HEK293T (cell line): Measurements from ENCODE around the gene SH3RF1.
"Not testable (repeated sequence)": the region's sequence is repeated elsewhere in the genome, so short reads cannot be mapped to it uniquely, and the experiment has no call there.

ENCODE experiments used
- CTCF ChIA-PET: fragments of 350-600 bp; formaldehyde crosslinking; extraction: SDS; loops from one replicate; lab custom pipeline; 2021; ENCODE audit warnings: antibody characterized with exemption, inconsistent platforms; lab: Yijun Ruan, JAX
- POLR2A ChIA-PET: fragments of 350-600 bp; formaldehyde crosslinking; extraction: SDS; loops from one replicate; lab custom pipeline; 2020; ENCODE audit warnings: antibody characterized with exemption, inconsistent platforms; lab: Yijun Ruan, JAX
- DNase-seq: peaks from one replicate; pipeline ENCODE4 v3.0.0; 2012; ENCODE audit warnings: mixed read lengths; ENCODE audit errors: extremely low spot score
- ARNT ChIP-seq: fragments of 450-650 bp; IDR thresholded peaks from 2 replicates; pipeline ENCODE4 v1.6.1; 2017; ENCODE audit warnings: mild to moderate bottlenecking
- BHLHE40 ChIP-seq: fragments of 450-650 bp; IDR thresholded peaks from 2 replicates; pipeline ENCODE4 v1.6.1; 2016; ENCODE audit warnings: mild to moderate bottlenecking, moderate library complexity, borderline replicate concordance
- CTBP1 ChIP-seq: fragments of 450-650 bp; IDR thresholded peaks from 2 replicates; pipeline ENCODE4 v1.6.1; 2016; ENCODE audit warnings: borderline replicate concordance
- ELF4 ChIP-seq: fragments of 450-650 bp; IDR thresholded peaks from 2 replicates; pipeline ENCODE4 v1.6.1; 2017; ENCODE audit warnings: antibody characterized with exemption
- FOXA1 ChIP-seq: fragments of 450-650 bp; IDR thresholded peaks from 2 replicates; pipeline ENCODE4 v1.6.1; 2016; ENCODE audit warnings: mild to moderate bottlenecking
- FOXK2 ChIP-seq: fragments of 450-650 bp; IDR thresholded peaks from 2 replicates; pipeline ENCODE4 v1.6.1; 2016; ENCODE audit warnings: mild to moderate bottlenecking
- FOXM1 ChIP-seq: fragments of 450-650 bp; IDR thresholded peaks from 2 replicates; pipeline ENCODE4 v1.6.1; 2017; ENCODE audit warnings: mild to moderate bottlenecking, borderline replicate concordance
- HDGF ChIP-seq: fragments of 450-650 bp; IDR thresholded peaks from 2 replicates; pipeline ENCODE4 v1.6.1; 2017; ENCODE audit warnings: antibody characterized with exemption, borderline replicate concordance
- L3MBTL2 ChIP-seq: fragments of 450-650 bp; conservative IDR thresholded peaks from 2 replicates; pipeline ENCODE4 v1.6.1; 2016; ENCODE audit warnings: mild to moderate bottlenecking
- LEF1 ChIP-seq: fragments of 450-650 bp; IDR thresholded peaks from 2 replicates; pipeline ENCODE4 v1.6.1; 2017; ENCODE audit warnings: mild to moderate bottlenecking, borderline replicate concordance
- NFRKB ChIP-seq: fragments of 450-650 bp; IDR thresholded peaks from 2 replicates; pipeline ENCODE4 v1.6.1; 2016; ENCODE audit warnings: mild to moderate bottlenecking, moderate library complexity
- PKNOX1 ChIP-seq: fragments of 450-650 bp; IDR thresholded peaks from 2 replicates; pipeline ENCODE4 v1.6.1; 2016
- SP1 ChIP-seq: fragments of 450-650 bp; IDR thresholded peaks from 2 replicates; pipeline ENCODE4 v1.6.1; 2017
- SUZ12 ChIP-seq: fragments of 450-650 bp; IDR thresholded peaks from 2 replicates; pipeline ENCODE4 v1.6.1; 2016; ENCODE audit warnings: mild to moderate bottlenecking
- TARDBP ChIP-seq: fragments of 450-650 bp; IDR thresholded peaks from 2 replicates; pipeline ENCODE4 v1.6.1; 2016
- ZNF384 ChIP-seq: fragments of 450-650 bp; IDR thresholded peaks from 2 replicates; pipeline ENCODE4 v1.6.1; 2016

Gene SH3RF1

GRCh38 chr4:169202878-169203277, 67.9 kb downstream of the SH3RF1 start:
- ChIA-PET CTCF (no interaction called here), POLR2A (interaction anchor here (0.6 kb wide), 1 partner anchor 427 kb away, joined by 3 read pairs; no protein-coding TSS in a partner anchor)
- no peak for DNase-seq
- TF ChIP-seq HDGF (no peak), PKNOX1 (no peak), TARDBP (no peak), SP1 (no peak), ARNT (no peak), L3MBTL2 (no peak)

- ChIA-PET POLR2A (no interaction called here), CTCF (no interaction called here)
- TF ChIP-seq TARDBP: no peak
- TF ChIP-seq L3MBTL2: no peak
- no peak for TF ChIP-seq ELF4
- TF ChIP-seq FOXA1: no peak
- TF ChIP-seq CTBP1: no peak
- no peak for TF ChIP-seq NFRKB
- TF ChIP-seq FOXM1: no peak
- no peak for TF ChIP-seq LEF1
- no peak for TF ChIP-seq SP1
- TF ChIP-seq BHLHE40: no peak
- DNase-seq: no peak
These were observed 68.5 kb downstream of the SH3RF1 start for GRCh38 chr4:169202145-169202699.

GRCh38 chr4:169201222-169202144, 69.3 kb downstream of the SH3RF1 start:
- TF ChIP-seq HDGF: no peak
- TF ChIP-seq SP1: no peak
- no peak for TF ChIP-seq TARDBP
- TF ChIP-seq ELF4: no peak
- TF ChIP-seq LEF1: no peak
- TF ChIP-seq L3MBTL2: no peak
- TF ChIP-seq ARNT: no peak
- TF ChIP-seq SUZ12: no peak
- TF ChIP-seq FOXA1: no peak
- TF ChIP-seq NFRKB: no peak
- no peak for DNase-seq
- CTCF ChIA-PET: interaction anchor here (0.7 kb wide), 1 partner anchor 191 kb away, joined by 10 read pairs; the partner anchor contains the start of gene CBR4
- POLR2A ChIA-PET: no interaction called here

- CTCF ChIA-PET: no interaction called here
- POLR2A ChIA-PET: no interaction called here
- TF ChIP-seq FOXA1 (no peak), ELF4 (no peak), BHLHE40 (no peak), CTBP1 (no peak), FOXM1 (no peak), ZNF384 (no peak), SP1 (no peak), ARNT (no peak), HDGF (no peak), SUZ12 (no peak), LEF1 (no peak), NFRKB (no peak), TARDBP (no peak), PKNOX1 (no peak)
- DNase-seq: no peak
These were observed 70.3 kb downstream of the SH3RF1 start for GRCh38 chr4:169200361-169201030.

- POLR2A ChIA-PET: no interaction called here
- TF ChIP-seq HDGF: no peak
- DNase-seq: no peak
- CTCF ChIA-PET: interaction anchor here (0.6 kb wide), 1 partner anchor 189 kb away, joined by 6 read pairs; the partner anchor contains the start of gene CBR4
These were observed 71.6 kb downstream of the SH3RF1 start for GRCh38 chr4:169199184-169199583.

GRCh38 chr4:169198167-169198566, 72.6 kb downstream of the SH3RF1 start:
- TF ChIP-seq ARNT (no peak), L3MBTL2 (no peak), FOXM1 (no peak), NFRKB (no peak), FOXK2 (no peak), CTBP1 (no peak), ZNF384 (no peak), PKNOX1 (no peak), LEF1 (no peak), HDGF (no peak), ELF4 (no peak), BHLHE40 (no peak), TARDBP (no peak), FOXA1 (no peak), SP1 (no peak), SUZ12 (no peak)
- no peak for DNase-seq
- POLR2A ChIA-PET: no interaction called here
- CTCF ChIA-PET: no interaction called here

- POLR2A ChIA-PET, DNase-seq: not testable (repeated sequence)
- CTCF ChIA-PET: interaction anchor here (0.9 kb wide), 1 partner anchor 12 kb away, joined by 4 read pairs; no protein-coding TSS in a partner anchor
These were observed 73.5 kb downstream of the SH3RF1 start for GRCh38 chr4:169197206-169197605.
